ENCODE data around the gene CCDC117.
"Not testable (repeated sequence)": the region's sequence is repeated elsewhere in the genome, so short reads cannot be mapped to it uniquely, and the experiment has no call there.

The CCDC117 gene

GRCh38 chr22:28822930-28823551, 50.5 kb downstream of the CCDC117 start:
- in situ Hi-C loops (cut with MboI; ENCODE audit: low sequenced_read_pairs), result no loop called here

GRCh38 chr22:28824455-28824854, 52.0 kb downstream of the CCDC117 start:
- in situ Hi-C loops (cut with MboI; ENCODE audit: low sequenced_read_pairs), result not testable (repeated sequence)

GRCh38 chr22:28826430-28826829, 53.9 kb downstream of the CCDC117 start:
- in situ Hi-C loops (cut with MboI; ENCODE audit: low sequenced_read_pairs), result not testable (repeated sequence)

- in situ Hi-C loops (cut with MboI; ENCODE audit: low sequenced_read_pairs), result no loop called here
These were observed 54.4 kb downstream of the CCDC117 start for GRCh38 chr22:28826921-28827320.

- in situ Hi-C loops (cut with MboI; ENCODE audit: low sequenced_read_pairs), result no loop called here
These were observed 57.1 kb downstream of the CCDC117 start for GRCh38 chr22:28829358-28830181.

GRCh38 chr22:28830441-28830840, 57.9 kb downstream of the CCDC117 start:
- in situ Hi-C loops (cut with MboI; ENCODE audit: low sequenced_read_pairs), result no loop called here

GRCh38 chr22:28831140-28832072, 58.9 kb downstream of the CCDC117 start:
- in situ Hi-C loops (cut with MboI; ENCODE audit: low sequenced_read_pairs), result no loop called here

- in situ Hi-C loops (cut with MboI; ENCODE audit: low sequenced_read_pairs), result no loop called here
These were observed 60.2 kb downstream of the CCDC117 start for GRCh38 chr22:28832731-28833130.

GRCh38 chr22:28833276-28833923, 60.9 kb downstream of the CCDC117 start:
- in situ Hi-C loops (cut with MboI; ENCODE audit: low sequenced_read_pairs), result no loop called here

- in situ Hi-C loops (cut with MboI; ENCODE audit: low sequenced_read_pairs), result no loop called here
These were observed 63.2 kb downstream of the CCDC117 start for GRCh38 chr22:28835630-28836189.

GRCh38 chr22:28837640-28838039, 65.1 kb downstream of the CCDC117 start:
- in situ Hi-C loops (cut with MboI; ENCODE audit: low sequenced_read_pairs), result no loop called here

Measured in HL-60/S4 treated with phorbol 12-myristate 13-acetate at 8.2 ng/mL for 4 days and 3 days (cell line).